GM23248 (cell line): ENCODE measurements around the gene B3GNT5.

Experiments
- EZH2 ChIP-seq: fragments of 200-600 bp; sonication (generic); IDR thresholded peaks from 2 replicates; pipeline ENCODE4 v1.6.1; 2018; ENCODE audit warnings: antibody characterized with exemption, mild to moderate bottlenecking; ENCODE audit not compliant: insufficient read depth, poor library complexity, severe bottlenecking
- EZH2phosphoT487 ChIP-seq: fragments of 200-600 bp; sonication (generic); IDR thresholded peaks from 2 replicates; pipeline ENCODE4 v1.6.1; 2018; ENCODE audit warnings: antibody characterized with exemption, moderate library complexity, mild to moderate bottlenecking, low read depth; ENCODE audit not compliant: insufficient read depth

- TF ChIP-seq EZH2 (no peak), EZH2phosphoT487 (no peak)
These were observed 45.7 kb downstream of the B3GNT5 start for GRCh38 chr3:183298701-183299153.
